GM12878 (cell line): ENCODE results near the gene ANOS1. TPM values are rescaled to one million over a fixed set of nuclear protein-coding genes. Genes with fewer than 3 reads are reported as not detected.

ENCODE experiments used
- ATAC-seq: fragments of 200-7000 bp; cut with Tn5 transposase; 3 replicates; pipeline ENCODE4 v1.9.1; 2020; ENCODE audit warnings: mild to moderate bottlenecking, moderate library complexity
- BruUV-seq: library from RNA; stranded (reverse); fragments of 400-500 nt; replicated peaks from 2 replicates; lab custom pipeline; 2021; lab: Mats Ljungman, UMichigan
- CTCF ChIA-PET: fragments of 300-600 bp; sonication (Branson Sonifier 250); formaldehyde crosslinking; extraction: SDS; loops from one replicate; lab custom pipeline; 2021; ENCODE audit warnings: inconsistent platforms; lab: Yijun Ruan, JAX
- POLR2A ChIA-PET: fragments of 350-600 bp; formaldehyde crosslinking; extraction: SDS; loops from one replicate; lab custom pipeline; 2021; ENCODE audit warnings: inconsistent platforms; lab: Charles Lee
- RAD21 ChIA-PET: fragments of 300-600 bp; sonication (Branson Sonifier 250); formaldehyde crosslinking; loops from one replicate; lab custom pipeline; 2023; ENCODE audit warnings: antibody characterized with exemption; ENCODE audit not compliant: unreplicated experiment; lab: Charles Lee
- SMC1A ChIA-PET: fragments of 300-600 bp; sonication (Branson Sonifier 250); formaldehyde crosslinking; loops from one replicate; lab custom pipeline; 2023; ENCODE audit not compliant: unreplicated experiment, uncharacterized antibody; lab: Charles Lee
- DNase-seq: peaks from one replicate; pipeline ENCODE4 v3.0.0-alpha.2; 2011; ENCODE audit warnings: low read depth, low spot score
- FAIRE-seq: peaks from 3 replicates; lab custom pipeline; 2011; peaks lifted over from hg19 to GRCh38; lab: Jason Lieb, UNC
- H2AFZ ChIP-seq: 2 replicates; pipeline ENCODE4 v1.6.0; 2011; ENCODE audit warnings: low read depth, low read length, control low read depth; ENCODE audit not compliant: control insufficient read depth
- H3K27ac ChIP-seq: 2 replicates; pipeline ENCODE4 v1.5.1; 2011; ENCODE audit warnings: control low read depth; ENCODE audit not compliant: control insufficient read depth, insufficient read depth
- H3K27me3 ChIP-seq, 2 experiments: replicated peaks in 1 of 2; 2 replicates each; pipeline versions ENCODE4 v1.6.0 to v1.6.1; 2011; ENCODE audit warnings: low read length in 1 of 2; ENCODE audit not compliant: control insufficient read depth in 2 of 2, insufficient read depth in 2 of 2
- H3K36me3 ChIP-seq, 2 experiments: 2 replicates each; pipeline ENCODE4 v1.5.1; 2011; ENCODE audit warnings: low read length in 1 of 2; ENCODE audit not compliant: control insufficient read depth in 2 of 2, insufficient read depth in 2 of 2
- H3K4me1 ChIP-seq: 2 replicates; pipeline ENCODE4 v1.6.1; 2011; ENCODE audit warnings: mild to moderate bottlenecking, low read length, moderate library complexity, mixed read lengths; ENCODE audit not compliant: control insufficient read depth, insufficient read depth
- H3K4me2 ChIP-seq: 2 replicates; pipeline ENCODE4 v1.6.0; 2011; ENCODE audit warnings: control low read depth; ENCODE audit not compliant: control insufficient read depth, insufficient read depth
- H3K4me3 ChIP-seq: fragments of 200-600 bp; sonication (generic); 2 replicates; pipeline ENCODE4 v1.5.1; 2016
- H3K79me2 ChIP-seq: 2 replicates; pipeline ENCODE4 v1.6.0; 2011; ENCODE audit warnings: low read length; ENCODE audit not compliant: control insufficient read depth, insufficient read depth
- H3K9ac ChIP-seq: 2 replicates; pipeline ENCODE4 v1.8.0; 2011; ENCODE audit warnings: low read length, control low read depth, mixed read lengths; ENCODE audit not compliant: control insufficient read depth, insufficient read depth
- H3K9me3 ChIP-seq: replicated peaks from 3 replicates; pipeline ENCODE4 v1.5.1; 2011; ENCODE audit warnings: mild to moderate bottlenecking, low read length; ENCODE audit not compliant: control insufficient read depth, insufficient read depth
- H4K20me1 ChIP-seq: 2 replicates; pipeline ENCODE4 v1.6.0; 2011; ENCODE audit not compliant: control insufficient read depth, insufficient read depth
- BACH1 ChIP-seq: fragments of 450-650 bp; IDR thresholded peaks from 2 replicates; pipeline ENCODE4 v1.6.1; 2017; ENCODE audit warnings: mild to moderate bottlenecking, borderline replicate concordance
- CBFB ChIP-seq: IDR thresholded peaks from 2 replicates; pipeline ENCODE4 v1.6.1; 2016; ENCODE audit warnings: antibody characterized with exemption, low read depth
- CBX5 ChIP-seq: sonication (generic); IDR thresholded peaks from 2 replicates; pipeline ENCODE4 v1.6.1; 2016; ENCODE audit warnings: low read depth, moderate library complexity, mild to moderate bottlenecking, inconsistent platforms
- CREM ChIP-seq: IDR thresholded peaks from 2 replicates; pipeline ENCODE4 v1.6.1; 2014; ENCODE audit warnings: antibody characterized with exemption, low read depth
- EED ChIP-seq: sonication (generic); IDR thresholded peaks from 2 replicates; pipeline ENCODE4 v1.6.1; 2016; ENCODE audit warnings: antibody characterized with exemption, low read depth
- ESRRA ChIP-seq: IDR thresholded peaks from 2 replicates; pipeline ENCODE4 v1.6.1; 2012; ENCODE audit warnings: mild to moderate bottlenecking, low read length, improper control_type of control experiment
- NBN ChIP-seq: fragments of 450-650 bp; IDR thresholded peaks from 2 replicates; pipeline ENCODE4 v1.6.1; 2016
- RAD51 ChIP-seq: fragments of 450-650 bp; IDR thresholded peaks from 2 replicates; pipeline ENCODE4 v1.6.1; 2016; ENCODE audit warnings: moderate library complexity, mild to moderate bottlenecking, inconsistent platforms
- RB1 ChIP-seq: fragments of 450-650 bp; formaldehyde crosslinking; IDR thresholded peaks from 2 replicates; pipeline ENCODE4 v1.6.1; 2017; ENCODE audit warnings: mild to moderate bottlenecking, borderline replicate concordance
- RUNX3 ChIP-seq: IDR thresholded peaks from 2 replicates; pipeline ENCODE4 v1.6.1; 2012; ENCODE audit warnings: low read length, inconsistent platforms
- SPI1 ChIP-seq: IDR thresholded peaks from 2 replicates; pipeline ENCODE4 v1.6.1; 2011; ENCODE audit warnings: low read depth, mild to moderate bottlenecking, low read length, moderate library complexity, borderline replicate concordance; ENCODE audit not compliant: insufficient read depth
- STAT1 ChIP-seq: fragments of 450-650 bp; conservative IDR thresholded peaks from 2 replicates; pipeline ENCODE4 v1.6.1; 2014; ENCODE audit warnings: antibody characterized with exemption, mild to moderate bottlenecking
- SUPT20H ChIP-seq: IDR thresholded peaks from 2 replicates; pipeline ENCODE4 v1.6.1; 2011; ENCODE audit warnings: low read depth, mild to moderate bottlenecking, low read length, moderate library complexity, borderline replicate concordance; ENCODE audit not compliant: control insufficient read depth
- YBX1 ChIP-seq: fragments of 450-650 bp; IDR thresholded peaks from 2 replicates; pipeline ENCODE4 v1.6.1; 2016; ENCODE audit warnings: antibody characterized with exemption
- ZZZ3 ChIP-seq: IDR thresholded peaks from 2 replicates; pipeline ENCODE4 v1.6.1; 2011; ENCODE audit warnings: low read depth; ENCODE audit not compliant: control insufficient read depth, insufficient read length
- WGBS: methylation state at CpG from one replicate; pipeline ENCODE4 v1.1.6; 2016; ENCODE audit warnings: low lambda C conversion rate; ENCODE audit not compliant: insufficient replicate concordance, insufficient coverage; ENCODE audit errors: missing lambda C conversion rate; 5-methylcytosine and 5-hydroxymethylcytosine counted together
- in situ Hi-C: fragments of 300-500 bp; cut with MboI; formaldehyde crosslinking; loops from 9 replicates; pipeline ENCODE4 v1.14.3; 2018; ENCODE audit warnings: mixed read lengths
- intact Hi-C: fragments of 100-400 bp; cut with micrococcal nuclease; formaldehyde crosslinking; loops from one replicate; pipeline ENCODE4 v1.14.2; 2022; ENCODE audit not compliant: unreplicated experiment
- polyA plus RNA-seq, 11 experiments: library from polyadenylated mRNA; depleted of rRNA in 4 of 11; unstranded in 6 of 11; stranded (reverse) in 5 of 11; fragments of >200 nt; fragmentation: Nextera tagmentation in 4 of 11; fragmentation: Illumina TruSeq in 1 of 11; extraction: Ambion mirVana in 4 of 11; extraction: Trizol in 1 of 11; gene quantifications; 1 replicate in 1 of 11; 2 replicates in 10 of 11; pipeline versions ENCODE4 v1.2.1 to v1.2.3, GENCODE V29; 2011 to 2016; ENCODE audit warnings: inconsistent platforms in 2 of 11, missing spikeins in 2 of 11, low read depth in 1 of 11
- total RNA-seq, 4 experiments: library from RNA; depleted of rRNA in 3 of 4; stranded (reverse); fragments of >200 nt in 3 of 4; fragmentation: Illumina TruSeq in 1 of 4; extraction: Trizol in 1 of 4; gene quantifications; 2 replicates each; pipeline versions ENCODE4 v1.2.1 to v1.2.3, GENCODE V29; 2013 to 2021
- TF ChIP-seq, protein P1 (sequence below): fragments of 450-650 bp; IDR thresholded peaks from 2 replicates; pipeline ENCODE4 v1.6.1; 2018; ENCODE audit warnings: mild to moderate bottlenecking, low read depth, moderate library complexity; ENCODE audit not compliant: partially characterized antibody

Gene ANOS1
- total and polyA plus RNA-seq, 10 of the 15 experiments (the other 5 are each of a cell fraction or from before 2014, with no cell fraction given): under 0.01 to 4.0 (median 0.03) TPM; not detected in 3

DNA sequence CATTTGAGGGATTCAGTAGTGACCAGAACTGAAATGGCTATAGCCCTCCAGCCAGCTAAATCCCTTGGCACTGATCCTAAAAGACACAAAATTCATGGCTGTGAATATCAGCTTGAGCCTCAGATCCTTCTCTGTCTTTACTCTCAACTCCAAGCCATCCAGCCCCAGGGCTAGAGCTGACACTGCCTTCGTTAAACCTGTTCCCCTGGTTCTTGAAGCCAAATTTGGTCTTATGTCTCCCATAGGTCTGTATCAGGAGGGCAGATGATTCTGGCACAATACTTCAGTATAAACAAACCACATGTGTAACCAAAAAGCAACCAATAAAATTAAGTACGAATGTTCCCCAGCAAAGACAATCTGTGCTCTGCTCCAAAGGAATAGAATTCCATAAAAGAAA lies 78.0 kb downstream of the ANOS1 start:
- ChIA-PET SMC1A (interaction anchor here (0.8 kb wide), 1 partner anchor 82 kb away, joined by 3 read pairs; no protein-coding TSS in a partner anchor), RAD21 (no interaction called here), POLR2A (no interaction called here), CTCF (no interaction called here)
- Histone ChIP-seq H3K4me2 (no peak overlapping the region), H3K4me3 (no peak overlapping the region), H3K27me3 (no peaks in the 10 kb centered on the region), H3K27ac (no peak overlapping the region), H3K79me2 (no peaks in the 10 kb centered on the region), H3K9ac (no peak overlapping the region), H4K20me1 (no peaks in the 10 kb centered on the region), H3K9me3 (no peaks in the 10 kb centered on the region), H2AFZ (no peak overlapping the region), H3K36me3 (no peaks in the 10 kb centered on the region), H3K4me1 (no peaks in the 10 kb centered on the region)
- in situ Hi-C loops (no loop called here), intact Hi-C loops (no loop called here)
- no TSS peak for BruUV-seq
- DNase-seq: no peak
- WGBS: 6% methylated on average over 2 of the region's 2 CpGs
- FAIRE-seq: no peak
- no peak for ATAC-seq
- TF ChIP-seq YBX1 (no peak), ZZZ3 (no peak), ESRRA (no peak), CBFB (no peak)
- TF ChIP-seq, protein P1, sequence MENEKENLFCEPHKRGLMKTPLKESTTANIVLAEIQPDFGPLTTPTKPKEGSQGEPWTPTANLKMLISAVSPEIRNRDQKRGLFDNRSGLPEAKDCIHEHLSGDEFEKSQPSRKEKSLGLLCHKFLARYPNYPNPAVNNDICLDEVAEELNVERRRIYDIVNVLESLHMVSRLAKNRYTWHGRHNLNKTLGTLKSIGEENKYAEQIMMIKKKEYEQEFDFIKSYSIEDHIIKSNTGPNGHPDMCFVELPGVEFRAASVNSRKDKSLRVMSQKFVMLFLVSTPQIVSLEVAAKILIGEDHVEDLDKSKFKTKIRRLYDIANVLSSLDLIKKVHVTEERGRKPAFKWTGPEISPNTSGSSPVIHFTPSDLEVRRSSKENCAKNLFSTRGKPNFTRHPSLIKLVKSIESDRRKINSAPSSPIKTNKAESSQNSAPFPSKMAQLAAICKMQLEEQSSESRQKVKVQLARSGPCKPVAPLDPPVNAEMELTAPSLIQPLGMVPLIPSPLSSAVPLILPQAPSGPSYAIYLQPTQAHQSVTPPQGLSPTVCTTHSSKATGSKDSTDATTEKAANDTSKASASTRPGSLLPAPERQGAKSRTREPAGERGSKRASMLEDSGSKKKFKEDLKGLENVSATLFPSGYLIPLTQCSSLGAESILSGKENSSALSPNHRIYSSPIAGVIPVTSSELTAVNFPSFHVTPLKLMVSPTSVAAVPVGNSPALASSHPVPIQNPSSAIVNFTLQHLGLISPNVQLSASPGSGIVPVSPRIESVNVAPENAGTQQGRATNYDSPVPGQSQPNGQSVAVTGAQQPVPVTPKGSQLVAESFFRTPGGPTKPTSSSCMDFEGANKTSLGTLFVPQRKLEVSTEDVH: no peak

DNA sequence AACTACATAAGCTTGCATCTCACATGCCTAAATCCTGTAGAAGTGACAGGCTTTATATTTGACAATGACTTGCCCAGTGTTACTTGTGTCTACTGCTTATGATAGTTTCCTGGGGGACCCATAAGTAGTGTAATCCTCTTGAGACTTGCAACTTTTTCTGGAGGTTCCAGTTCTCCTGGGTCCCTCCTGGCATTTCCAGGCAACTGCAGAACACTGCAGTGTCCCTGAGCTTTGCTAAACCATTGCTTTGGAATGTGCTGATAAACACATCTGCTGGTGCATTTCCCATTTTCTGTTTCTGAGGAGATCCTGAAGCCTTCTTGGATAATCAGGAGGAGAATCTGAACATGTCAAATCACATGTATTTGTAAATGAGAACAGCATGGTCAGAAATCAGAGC lies 82.0 kb downstream of the ANOS1 start:
- Histone ChIP-seq H4K20me1 (no peaks in the 10 kb centered on the region), H3K4me2 (no peak overlapping the region), H2AFZ (no peak overlapping the region), H3K79me2 (no peaks in the 10 kb centered on the region), H3K27ac (no peak overlapping the region), H3K9ac (no peak overlapping the region), H3K9me3 (no peaks in the 10 kb centered on the region; the same call in 2 of the 3 replicates), H3K4me3 (no peak overlapping the region), H3K27me3 (no peaks in the 10 kb centered on the region), H3K36me3 (no peaks in the 10 kb centered on the region), H3K4me1 (no peaks in the 10 kb centered on the region; the same call in 1 of the 2 replicates)
- ATAC-seq (no peak), DNase-seq (no peak), FAIRE-seq (no peak)
- POLR2A ChIA-PET: no interaction called here
- intact Hi-C loops: no loop called here
- CTCF ChIA-PET: no interaction called here
- no peak for TF ChIP-seq CBX5
- no peak for TF ChIP-seq RAD51
- TF ChIP-seq STAT1: no peak
- TF ChIP-seq CREM: no peak
- no peak for TF ChIP-seq SPI1
- TF ChIP-seq BACH1: no peak
- no peak for TF ChIP-seq EED
- no peak for TF ChIP-seq RB1
- no peak for TF ChIP-seq NBN
- TF ChIP-seq SUPT20H: no peak
- no peak for TF ChIP-seq RUNX3
- RAD21 ChIA-PET: no interaction called here
- in situ Hi-C loops: no loop called here
- SMC1A ChIA-PET: no interaction called here
- BruUV-seq: no TSS peak
